Adipocyte (in vitro differentiated cells): ENCODE data around the gene LAMA3.
A peak's percentile ranks its signal among the peaks of the same experiment; 100 is the strongest.

Experiments used
- DNase-seq: peaks from one replicate; pipeline ENCODE4 v3.0.0-alpha.2; 2015; ENCODE audit warnings: low read depth
- H3K27me3 ChIP-seq: replicated peaks from 2 replicates; pipeline ENCODE4 v1.7.0; 2013; ENCODE audit warnings: mild to moderate bottlenecking, low read length, moderate library complexity; ENCODE audit not compliant: control insufficient read depth, insufficient read depth
- H3K36me3 ChIP-seq: 2 replicates; pipeline ENCODE4 v1.7.0; 2013; ENCODE audit warnings: low read length, mild to moderate bottlenecking, moderate library complexity; ENCODE audit not compliant: control insufficient read depth, insufficient read depth, severe bottlenecking
- H3K4me1 ChIP-seq: 2 replicates; pipeline ENCODE4 v1.7.0; 2013; ENCODE audit warnings: mild to moderate bottlenecking, low read length, moderate library complexity; ENCODE audit not compliant: control insufficient read depth, insufficient read depth
- H3K4me3 ChIP-seq: 2 replicates; pipeline ENCODE4 v1.7.0; 2013; ENCODE audit warnings: mild to moderate bottlenecking, low read length, moderate library complexity
- H3K9ac ChIP-seq: 2 replicates; pipeline ENCODE4 v1.7.0; 2013; ENCODE audit warnings: mild to moderate bottlenecking, low read length, moderate library complexity
- H3K9me3 ChIP-seq: 2 replicates; pipeline ENCODE4 v1.7.0; 2013; ENCODE audit warnings: mild to moderate bottlenecking, low read length, moderate library complexity; ENCODE audit not compliant: control insufficient read depth

Gene LAMA3

DNA sequence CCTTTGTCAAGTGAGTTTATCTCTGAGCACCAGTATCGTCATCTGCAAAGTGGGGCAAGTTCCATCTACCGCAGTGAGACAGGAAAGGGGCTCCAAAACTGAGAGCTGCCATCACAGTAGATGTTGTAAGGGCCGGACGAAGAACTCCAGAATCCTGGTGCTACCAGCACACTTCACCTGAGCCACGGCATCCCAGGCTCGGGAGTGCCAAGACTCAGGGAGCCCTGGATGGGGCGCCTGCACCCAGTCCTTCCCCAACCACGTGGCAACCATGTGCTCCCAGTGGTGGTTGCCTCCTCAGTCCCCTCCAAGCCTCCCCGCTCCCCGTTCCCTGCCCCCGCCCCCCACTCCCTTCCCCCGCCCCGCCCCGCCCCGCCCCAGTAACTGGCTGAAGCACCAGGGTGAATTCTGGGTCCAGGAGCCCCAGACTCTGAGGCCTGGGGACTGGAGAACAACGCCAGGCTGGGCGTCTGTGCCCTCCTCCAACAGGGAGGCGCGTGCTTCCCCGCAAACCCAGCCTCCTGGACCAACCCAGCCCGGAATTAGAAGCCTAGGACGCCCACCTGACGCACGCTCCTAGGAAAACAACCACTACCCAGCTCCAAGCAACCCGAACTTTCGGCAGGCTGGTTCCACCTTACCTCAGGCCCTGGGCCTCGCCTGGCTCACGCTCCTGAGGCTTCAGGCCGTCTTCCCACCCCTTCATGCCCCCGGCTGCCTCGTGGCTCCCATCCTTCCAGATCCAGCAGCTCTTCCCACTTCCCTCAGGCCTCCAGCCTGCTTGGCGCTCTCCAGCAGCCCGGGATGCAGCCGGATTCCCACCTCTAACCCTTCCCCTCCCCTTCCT, 67.6 kb downstream of the LAMA3 start:
- no peak for DNase-seq
- H3K4me3 ChIP-seq, result no peak overlapping the region
- no peaks in the 10 kb centered on the region for H3K36me3 ChIP-seq
- no peak overlapping the region for H3K9ac ChIP-seq
- no peaks in the 10 kb centered on the region for H3K27me3 ChIP-seq
- H3K4me1 ChIP-seq, result peaks cover 9% of the 10 kb centered on the region
- H3K9me3 ChIP-seq, result no peaks in the 10 kb centered on the region

DNA sequence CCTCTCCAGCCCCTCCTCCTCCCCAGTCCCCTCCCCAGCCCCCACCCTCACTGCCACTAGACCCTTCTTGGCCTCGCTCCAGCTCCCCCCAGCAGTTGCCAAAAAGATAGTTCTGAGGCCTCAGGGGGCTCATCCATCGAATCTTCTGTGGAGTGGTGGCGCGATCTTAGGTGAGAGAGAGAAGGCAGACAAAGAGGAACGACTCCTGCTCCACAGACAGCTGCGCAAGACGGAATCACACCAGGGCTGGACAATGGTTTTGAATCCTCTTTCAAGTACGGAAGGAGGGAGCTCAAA, 68.1 kb downstream of the LAMA3 start:
- DNase-seq, result no peak
- H3K36me3 ChIP-seq, result no peaks in the 10 kb centered on the region
- no peaks in the 10 kb centered on the region for H3K27me3 ChIP-seq
- H3K4me1 ChIP-seq, result peaks cover 8% of the 10 kb centered on the region
- H3K9me3 ChIP-seq, result no peaks in the 10 kb centered on the region
- no peak overlapping the region for H3K9ac ChIP-seq
- no peak overlapping the region for H3K4me3 ChIP-seq

DNA sequence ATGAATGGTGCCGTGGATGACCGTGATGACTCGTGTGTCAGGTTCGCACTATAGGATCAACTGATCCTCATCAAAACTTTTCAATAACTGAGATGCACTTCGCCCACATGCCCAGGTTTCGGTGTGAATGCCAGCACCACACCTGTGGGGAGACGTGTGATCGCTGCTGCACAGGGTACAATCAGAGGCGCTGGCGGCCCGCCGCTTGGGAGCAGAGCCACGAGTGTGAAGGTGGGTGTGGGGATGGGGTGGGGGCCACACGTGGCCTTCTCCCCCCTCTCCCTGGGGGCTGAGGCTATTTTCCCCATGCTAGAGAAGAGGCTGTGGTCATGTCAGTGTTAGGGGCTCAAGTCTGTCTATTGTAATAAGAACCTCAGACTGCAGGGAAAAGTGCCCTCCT, 69.0 kb downstream of the LAMA3 start:
- Histone ChIP-seq H3K4me3 (no peak overlapping the region), H3K36me3 (no peaks in the 10 kb centered on the region), H3K9me3 (no peaks in the 10 kb centered on the region), H3K27me3 (no peaks in the 10 kb centered on the region), H3K4me1 (no peaks in the 10 kb centered on the region), H3K9ac (no peak overlapping the region)
- DNase-seq, result no peak

- Histone ChIP-seq H3K4me1 (no peaks in the 10 kb centered on the region), H3K36me3 (no peaks in the 10 kb centered on the region), H3K9me3 (no peaks in the 10 kb centered on the region), H3K4me3 (no peak overlapping the region), H3K27me3 (no peaks in the 10 kb centered on the region), H3K9ac (no peak overlapping the region)
- no peak for DNase-seq
These were observed 72.7 kb downstream of the LAMA3 start for GRCh38 chr18:23761941-23762340.

DNA sequence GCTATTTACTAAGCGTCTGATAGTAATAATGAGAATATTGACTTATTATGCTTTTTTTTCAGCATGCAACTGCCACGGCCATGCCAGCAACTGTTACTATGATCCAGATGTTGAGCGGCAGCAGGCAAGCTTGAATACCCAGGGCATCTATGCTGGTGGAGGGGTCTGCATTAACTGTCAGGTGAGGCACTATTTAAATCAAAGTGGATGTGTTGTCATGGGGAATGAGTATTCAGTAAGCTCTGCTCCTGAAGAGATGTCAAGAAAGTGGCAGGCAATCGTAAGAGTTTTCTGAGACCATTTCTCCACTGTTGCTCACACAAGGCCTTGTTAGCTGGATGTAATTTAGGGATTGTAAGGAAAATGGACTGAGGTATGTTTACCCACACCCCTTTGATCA, 74.1 kb downstream of the LAMA3 start:
- Histone ChIP-seq H3K36me3 (no peaks in the 10 kb centered on the region), H3K9me3 (no peaks in the 10 kb centered on the region), H3K4me1 (no peaks in the 10 kb centered on the region), H3K4me3 (no peak overlapping the region), H3K9ac (no peak overlapping the region), H3K27me3 (no peaks in the 10 kb centered on the region)
- no peak for DNase-seq

- H3K36me3 ChIP-seq, result no peaks in the 10 kb centered on the region
These were observed 76.7 kb downstream of the LAMA3 start for GRCh38 chr18:23765931-23766330.

DNA sequence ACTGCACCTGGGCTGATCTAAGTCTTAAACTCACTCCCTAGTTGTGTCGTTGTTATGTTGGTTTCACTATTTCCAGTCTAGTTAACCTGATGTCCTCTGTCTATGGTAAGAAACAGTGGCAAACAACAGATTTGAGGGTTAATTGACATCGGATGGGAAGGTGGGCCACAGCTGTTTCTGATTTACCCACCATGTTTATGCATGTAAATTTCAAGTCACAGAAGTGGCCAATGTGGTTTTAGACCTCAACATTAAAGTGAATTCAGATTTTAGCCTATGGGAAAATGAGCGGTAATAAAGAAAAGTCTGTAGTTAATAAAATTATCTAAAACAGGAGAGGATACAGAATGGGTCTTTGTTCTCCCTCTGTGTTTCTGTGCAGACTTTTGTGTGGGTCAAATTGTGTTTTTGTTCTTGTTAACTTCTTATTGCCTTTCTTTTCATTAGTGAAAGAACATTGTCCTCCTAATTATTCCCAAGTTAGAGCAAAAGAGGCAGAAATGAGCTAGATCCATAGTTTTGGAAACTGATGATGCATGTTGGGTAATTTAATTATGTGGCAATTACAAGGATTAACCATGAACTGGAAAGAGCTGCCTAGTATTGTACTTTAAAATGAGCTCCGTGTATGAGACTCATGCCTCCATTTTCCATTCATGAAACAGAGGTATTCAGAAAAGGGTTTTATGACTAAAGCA, 83.2 kb downstream of the LAMA3 start:
- Histone ChIP-seq H3K4me1 (no peaks in the 10 kb centered on the region), H3K9ac (no peak overlapping the region), H3K4me3 (no peak overlapping the region), H3K36me3 (no peaks in the 10 kb centered on the region), H3K9me3 (no peaks in the 10 kb centered on the region), H3K27me3 (no peaks in the 10 kb centered on the region)
- DNase-seq, result no peak

More at GRCh38 chr18:23765931-23766330, 76.7 kb downstream of the LAMA3 start:
- H3K4me3 ChIP-seq, result no peak overlapping the region
- DNase-seq, result peak; percentile 25
- H3K27me3 ChIP-seq, result no peaks in the 10 kb centered on the region
- no peaks in the 10 kb centered on the region for H3K9me3 ChIP-seq
- H3K9ac ChIP-seq, result no peak overlapping the region
- H3K4me1 ChIP-seq, result no peaks in the 10 kb centered on the region

DNA sequence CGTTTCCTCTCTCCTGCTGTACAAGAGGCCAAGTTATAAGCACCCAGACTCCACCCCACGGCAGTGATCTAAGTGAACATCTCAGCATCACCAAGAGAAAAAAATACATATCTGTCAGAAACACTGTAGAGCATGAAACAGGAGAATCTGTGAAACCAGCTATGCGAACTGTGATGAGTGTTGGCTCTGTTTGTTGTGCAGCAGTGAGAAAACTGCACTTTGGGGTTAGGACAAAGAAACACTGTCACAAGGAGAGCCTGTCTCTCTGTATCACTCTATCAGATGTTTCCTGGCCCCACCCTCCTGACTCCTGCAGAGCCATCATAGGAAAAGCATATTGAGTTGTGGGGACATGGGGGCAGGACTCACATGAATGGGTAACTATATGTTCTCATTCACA, 87.1 kb downstream of the LAMA3 start:
- H3K27me3 ChIP-seq, result no peaks in the 10 kb centered on the region
- no peaks in the 10 kb centered on the region for H3K4me1 ChIP-seq
- no peak overlapping the region for H3K4me3 ChIP-seq
- H3K9me3 ChIP-seq, result no peaks in the 10 kb centered on the region
- no peak for DNase-seq
- no peak overlapping the region for H3K9ac ChIP-seq
- H3K36me3 ChIP-seq, result no peaks in the 10 kb centered on the region

- no peak overlapping the region for H3K9ac ChIP-seq
- H3K9me3 ChIP-seq, result no peaks in the 10 kb centered on the region
- H3K36me3 ChIP-seq, result no peaks in the 10 kb centered on the region
- no peak overlapping the region for H3K4me3 ChIP-seq
- H3K4me1 ChIP-seq, result no peaks in the 10 kb centered on the region
- DNase-seq, result no peak
- no peaks in the 10 kb centered on the region for H3K27me3 ChIP-seq
These were observed 89.6 kb downstream of the LAMA3 start for GRCh38 chr18:23778828-23779227.

GRCh38 chr18:23779696-23780303, 90.5 kb downstream of the LAMA3 start:
- Histone ChIP-seq H3K9ac (no peak overlapping the region), H3K27me3 (no peaks in the 10 kb centered on the region), H3K4me3 (no peak overlapping the region), H3K9me3 (no peaks in the 10 kb centered on the region), H3K4me1 (no peaks in the 10 kb centered on the region), H3K36me3 (no peaks in the 10 kb centered on the region)
- DNase-seq, result no peak

GRCh38 chr18:23784832-23785245, 95.6 kb downstream of the LAMA3 start:
- H3K9ac ChIP-seq, result no peak overlapping the region
- DNase-seq, result peak; percentile 53
- H3K27me3 ChIP-seq, result no peaks in the 10 kb centered on the region
- no peaks in the 10 kb centered on the region for H3K4me1 ChIP-seq
- H3K9me3 ChIP-seq, result no peaks in the 10 kb centered on the region
- no peak overlapping the region for H3K4me3 ChIP-seq
- H3K36me3 ChIP-seq, result no peaks in the 10 kb centered on the region
